Sigmoid colon (tissue), 7 donors: ENCODE data around the gene RAP1GAP. TPM values are rescaled to one million over a fixed set of nuclear protein-coding genes. Genes with fewer than 3 reads are reported as not detected.

Experiments used
- DNase-seq: peaks from one replicate; pipeline ENCODE4 v3.0.0-alpha.2; 2019
- H3K27ac ChIP-seq, 4 donors: fragments of 200-600 bp; sonication (generic); one replicate each; pipeline ENCODE4 v1.5.1; 2016 to 2019; ENCODE audit warnings: mild to moderate bottlenecking in 1 of 4
- H3K27me3 ChIP-seq, 3 donors: fragments of 200-600 bp; sonication (generic); one replicate each; pipeline ENCODE4 v1.5.1; 2019; ENCODE audit warnings: mild to moderate bottlenecking in 1 of 3
- H3K36me3 ChIP-seq, 4 donors: fragments of 200-600 bp; sonication (generic); one replicate each; pipeline ENCODE4 v1.5.1; 2016 to 2019
- H3K4me1 ChIP-seq, 4 donors: fragments of 200-600 bp; sonication (generic); one replicate each; pipeline ENCODE4 v1.5.1; 2017 to 2019
- H3K4me3 ChIP-seq, 4 donors: fragments of 200-600 bp; sonication (generic); one replicate each; pipeline ENCODE4 v1.5.1; 2017 to 2019; ENCODE audit warnings: mild to moderate bottlenecking in 2 of 4, moderate library complexity in 1 of 4
- H3K9me3 ChIP-seq, 4 donors: fragments of 200-600 bp in 3 of 4; sonication (generic) in 3 of 4; one replicate each; pipeline versions ENCODE4 v1.5.1 to v1.6.1; 2013 to 2019
- EP300 ChIP-seq, 4 donors: sonication (generic); formaldehyde crosslinking; IDR thresholded peaks; one replicate each; pipeline ENCODE4 v1.6.1; 2017; ENCODE audit warnings: antibody characterized with exemption in 4 of 4
- POLR2A ChIP-seq, 2 donors: fragments of 450-650 bp; IDR thresholded peaks; one replicate each; pipeline ENCODE4 v1.6.1; 2016; ENCODE audit warnings: antibody characterized with exemption in 2 of 2, mild to moderate bottlenecking in 2 of 2, moderate library complexity in 2 of 2
- POLR2AphosphoS5 ChIP-seq, 4 donors: sonication (generic); formaldehyde crosslinking; IDR thresholded peaks; one replicate each; pipeline ENCODE4 v1.6.1; 2017; ENCODE audit warnings: antibody characterized with exemption in 4 of 4
- WGBS, 2 donors: extraction: QIAGEN DNeasy Blood & Tissue Kit; methylation state at CpG; one replicate each; pipeline ENCODE4 v1.1.7; 2013; 5-methylcytosine and 5-hydroxymethylcytosine counted together
- intact Hi-C: fragments of 100-400 bp; cut with DNase I; formaldehyde crosslinking; loops from one replicate; pipeline ENCODE4 v1.15.1; 2023
- polyA plus RNA-seq, 3 donors: library from polyadenylated mRNA; stranded (reverse); fragments of 200-250 nt; gene quantifications; one replicate each; pipeline ENCODE4 v1.2.3, GENCODE V29; 2013
- total RNA-seq, 4 donors: library from RNA; depleted of rRNA; stranded (reverse); fragments of >200 nt; gene quantifications; one replicate each; pipeline ENCODE4 v1.1.0, GENCODE V29; 2016
- TF ChIP-seq, protein P1 (sequence below), 4 experiments: fragments of 450-650 bp in 3 of 4; fragments of 200-600 bp in 1 of 4; IDR thresholded peaks; one replicate each; pipeline ENCODE4 v1.5.1; 2016 to 2019; ENCODE audit warnings: antibody characterized with exemption in 4 of 4, mild to moderate bottlenecking in 3 of 4, moderate library complexity in 2 of 4
- donor health status: healthy with polysubstance abuse.
- donor health status: Bipolar disorder and iron deficiency.
- donor health status: healthy.

RAP1GAP gene
- total and polyA plus RNA-seq, 7 donors = 0.33 to 47.4 (median 12.5) TPM; not detected in 1

DNA sequence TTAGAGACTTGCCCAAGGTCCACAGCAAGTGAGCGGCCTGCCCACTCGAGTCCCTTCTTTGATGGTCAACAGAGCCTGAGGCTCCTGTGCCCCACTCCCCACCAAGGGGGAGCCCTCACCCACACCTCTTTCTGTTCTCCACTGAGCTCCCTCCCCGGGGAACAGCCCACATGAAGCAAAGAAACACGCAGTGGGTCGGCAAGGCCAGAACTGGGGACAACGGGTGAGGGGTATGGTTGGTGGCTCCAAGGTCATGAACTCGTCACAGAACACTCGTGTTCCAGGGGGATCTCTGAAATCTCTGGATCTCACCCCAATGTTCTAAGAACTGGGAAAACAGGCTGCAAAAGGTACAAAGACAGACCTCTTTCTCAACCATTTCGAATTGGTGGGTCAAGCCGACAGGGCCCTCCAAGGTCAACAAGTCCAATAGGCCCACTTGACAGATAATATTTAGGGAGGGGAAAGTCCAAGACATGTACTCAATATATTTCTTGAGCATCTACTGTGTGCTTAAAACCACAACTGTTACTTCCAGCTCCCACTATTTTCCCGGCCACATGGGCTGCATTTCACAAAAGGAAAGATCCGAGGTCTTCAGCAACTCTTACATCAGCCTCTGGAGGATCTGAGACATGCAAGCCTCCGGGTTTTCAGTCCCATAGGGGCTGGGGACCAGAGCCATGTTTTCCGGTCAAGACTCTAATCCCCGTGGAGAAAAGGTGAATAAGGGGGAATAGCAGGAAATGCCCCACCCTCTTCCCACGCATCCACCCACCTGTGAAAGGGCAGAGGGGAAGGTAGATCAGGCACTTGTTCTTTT is 1.1 kb upstream of the RAP1GAP start:
- DNase-seq = peak; percentile 52
- H3K27ac ChIP-seq = no peak overlapping the region
- H3K36me3 ChIP-seq = no peaks in the 10 kb centered on the region
- H3K9me3 ChIP-seq = no peaks in the 10 kb centered on the region
- TF ChIP-seq, protein P1, sequence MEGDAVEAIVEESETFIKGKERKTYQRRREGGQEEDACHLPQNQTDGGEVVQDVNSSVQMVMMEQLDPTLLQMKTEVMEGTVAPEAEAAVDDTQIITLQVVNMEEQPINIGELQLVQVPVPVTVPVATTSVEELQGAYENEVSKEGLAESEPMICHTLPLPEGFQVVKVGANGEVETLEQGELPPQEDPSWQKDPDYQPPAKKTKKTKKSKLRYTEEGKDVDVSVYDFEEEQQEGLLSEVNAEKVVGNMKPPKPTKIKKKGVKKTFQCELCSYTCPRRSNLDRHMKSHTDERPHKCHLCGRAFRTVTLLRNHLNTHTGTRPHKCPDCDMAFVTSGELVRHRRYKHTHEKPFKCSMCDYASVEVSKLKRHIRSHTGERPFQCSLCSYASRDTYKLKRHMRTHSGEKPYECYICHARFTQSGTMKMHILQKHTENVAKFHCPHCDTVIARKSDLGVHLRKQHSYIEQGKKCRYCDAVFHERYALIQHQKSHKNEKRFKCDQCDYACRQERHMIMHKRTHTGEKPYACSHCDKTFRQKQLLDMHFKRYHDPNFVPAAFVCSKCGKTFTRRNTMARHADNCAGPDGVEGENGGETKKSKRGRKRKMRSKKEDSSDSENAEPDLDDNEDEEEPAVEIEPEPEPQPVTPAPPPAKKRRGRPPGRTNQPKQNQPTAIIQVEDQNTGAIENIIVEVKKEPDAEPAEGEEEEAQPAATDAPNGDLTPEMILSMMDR (IDR thresholded peaks at IDR 0.05) = no peak
- TF ChIP-seq EP300 (IDR thresholded peaks at IDR 0.05) = no peak
- intact Hi-C loops = no loop called here
- peak overlapping the region in 1 of 4 donors; percentile 39 for H3K4me3 ChIP-seq
- H3K27me3 ChIP-seq = peaks cover 28 to 47% (median 45%) of the 10 kb centered on the region in 3 donors
- peaks cover 0 to 46% (median 42%) of the 10 kb centered on the region in 4 donors for H3K4me1 ChIP-seq
- WGBS, 2 donors = 39 to 53% methylated on average over 16 of the region's 16 CpGs

DNA sequence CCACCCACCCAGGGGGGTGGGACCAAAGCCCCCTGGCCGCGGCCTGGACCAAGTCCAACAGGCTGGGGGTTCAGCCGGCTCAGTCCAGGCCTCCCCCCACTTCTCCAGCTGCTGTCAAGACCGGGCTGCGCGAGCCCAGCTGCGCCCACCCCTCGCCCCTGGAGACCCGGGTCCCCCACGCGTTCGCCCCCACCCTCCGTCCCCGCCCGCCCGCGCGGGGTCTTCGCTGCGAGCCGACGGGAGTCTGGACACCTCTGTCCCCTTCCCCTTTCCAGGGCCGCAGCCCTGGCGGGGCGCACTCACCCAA is 253 bp downstream of the RAP1GAP start:
- TF ChIP-seq POLR2A (IDR thresholded peaks at IDR 0.05) (no peak), POLR2AphosphoS5 (IDR thresholded peaks at IDR 0.05) (no peak), EP300 (IDR thresholded peaks at IDR 0.05) (no peak)
- TF ChIP-seq, protein P1 (IDR thresholded peaks at IDR 0.05) = no peak
- Histone ChIP-seq H3K9me3 (no peaks in the 10 kb centered on the region), H3K27me3 (peaks cover 28 to 58% (median 56%) of the 10 kb centered on the region in 3 donors), H3K36me3 (no peaks in the 10 kb centered on the region), H3K27ac (no peak overlapping the region), H3K4me1 (peaks cover 0 to 45% (median 42%) of the 10 kb centered on the region in 4 donors), H3K4me3 (peak overlapping the region in 3 of 4 donors; percentile 7 to 48 (median 39))
- intact Hi-C loops = no loop called here
- peak; percentile 58 for DNase-seq
- 1% methylated on average over 25 of the region's 25 CpGs for WGBS, 2 donors

DNA sequence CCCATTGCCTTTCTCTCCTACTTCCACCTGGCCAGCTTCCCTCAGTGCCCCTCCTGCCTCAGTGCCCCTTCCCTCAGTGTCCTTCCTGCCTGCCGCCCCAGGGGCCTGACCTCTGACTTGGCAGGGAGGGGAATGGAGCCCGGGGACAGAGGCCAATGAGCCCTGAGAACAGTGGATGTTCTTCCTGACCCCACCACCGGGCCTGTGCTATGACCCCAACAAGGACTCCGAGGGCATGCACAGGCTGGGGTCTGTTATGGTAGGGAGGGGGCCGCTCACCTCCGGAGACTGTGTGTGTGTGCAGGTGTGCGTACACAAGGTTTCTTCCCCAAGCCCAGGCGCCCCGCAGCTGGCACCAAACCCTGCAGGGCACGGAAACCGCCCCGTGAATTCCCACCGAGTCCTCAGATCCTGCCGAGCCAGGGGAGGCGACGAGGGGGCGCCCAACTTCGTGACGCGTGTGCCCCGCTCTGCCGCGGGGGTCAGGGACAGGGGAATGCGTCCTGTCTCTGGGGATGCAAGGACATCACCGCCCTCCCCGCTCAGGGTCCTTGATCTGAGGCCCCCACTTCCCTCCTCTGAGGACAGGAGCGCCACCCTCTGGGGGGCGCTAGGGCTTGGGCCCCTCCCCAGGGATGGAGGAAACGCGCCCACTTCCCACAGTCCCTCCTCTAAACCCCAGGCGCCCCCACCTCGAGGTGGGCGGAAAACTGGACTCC is 766 bp downstream of the RAP1GAP start:
- Histone ChIP-seq H3K36me3 (no peaks in the 10 kb centered on the region), H3K4me3 (peak overlapping the region in 2 of 4 donors; percentile 39 to 48), H3K27me3 (peaks cover 28 to 63% (median 58%) of the 10 kb centered on the region in 3 donors), H3K27ac (no peak overlapping the region), H3K4me1 (peaks cover 0 to 39% (median 37%) of the 10 kb centered on the region in 4 donors), H3K9me3 (no peaks in the 10 kb centered on the region)
- TF ChIP-seq, protein P1 (IDR thresholded peaks at IDR 0.05) = no peak
- TF ChIP-seq POLR2A (IDR thresholded peaks at IDR 0.05) (no peak), EP300 (IDR thresholded peaks at IDR 0.05) (no peak), POLR2AphosphoS5 (IDR thresholded peaks at IDR 0.05) (no peak)
- no peak for DNase-seq
- 6 to 8% methylated on average over 33 of the region's 33 CpGs for WGBS, 2 donors
- intact Hi-C loops = no loop called here

DNA sequence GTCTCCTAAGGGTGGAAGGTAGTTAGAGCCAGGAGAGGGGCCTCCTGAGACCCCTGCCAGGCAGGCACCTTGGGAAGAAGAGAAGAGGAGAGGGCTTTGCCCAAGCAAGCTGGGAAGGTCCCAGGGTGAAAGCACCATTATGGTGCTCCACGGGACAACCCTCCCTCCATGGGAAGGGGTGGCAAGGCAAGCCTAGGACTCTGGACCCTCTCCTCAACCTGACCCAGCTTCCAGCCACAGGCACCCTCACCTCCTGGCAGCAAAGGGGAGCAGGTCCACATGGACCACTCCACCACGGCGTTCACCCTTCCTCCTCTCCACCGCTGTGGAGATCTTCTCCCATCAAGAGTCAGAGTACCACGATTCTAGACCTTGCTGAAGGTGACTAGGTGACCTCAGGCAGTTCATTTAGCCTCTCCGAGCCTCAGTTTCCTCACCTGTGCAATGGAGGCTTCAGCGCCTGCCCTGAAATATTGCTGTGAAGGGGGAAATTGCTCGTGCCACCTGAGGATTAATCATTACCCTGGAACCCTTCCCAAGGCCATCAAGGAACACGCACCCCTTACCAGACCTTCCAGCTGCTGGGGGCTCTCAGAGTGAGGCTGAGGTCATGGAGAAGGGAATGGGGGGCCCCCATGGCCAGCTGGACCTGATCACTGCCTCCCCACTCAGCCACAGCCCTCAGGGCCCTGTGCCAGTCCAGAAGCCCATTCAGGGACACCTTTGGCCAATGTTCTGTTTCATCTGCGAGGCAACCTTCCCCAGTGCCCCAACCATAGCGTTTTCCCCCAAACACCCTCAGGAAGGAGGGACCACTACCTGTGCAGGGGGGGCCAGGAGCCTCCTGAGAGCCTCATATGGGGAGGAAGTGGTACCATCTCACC is 1.6 kb downstream of the RAP1GAP start:
- H3K27me3 ChIP-seq = peaks cover 28 to 71% (median 58%) of the 10 kb centered on the region in 3 donors

More for the DNA sequence above, 1.6 kb downstream of the RAP1GAP start:
- peak; percentile 40 for DNase-seq
- 64 to 84% methylated on average over 11 of the region's 11 CpGs for WGBS, 2 donors
- intact Hi-C loops = no loop called here
- TF ChIP-seq EP300 (IDR thresholded peaks at IDR 0.05) = no peak
- TF ChIP-seq POLR2A (IDR thresholded peaks at IDR 0.05) = no peak
- TF ChIP-seq POLR2AphosphoS5 (IDR thresholded peaks at IDR 0.05) = no peak
- TF ChIP-seq, protein P1 (IDR thresholded peaks at IDR 0.05) = no peak
- Histone ChIP-seq H3K4me3 (no peak overlapping the region), H3K4me1 (peaks cover 0 to 31% (median 29%) of the 10 kb centered on the region in 4 donors), H3K36me3 (no peaks in the 10 kb centered on the region), H3K9me3 (no peaks in the 10 kb centered on the region), H3K27ac (no peak overlapping the region)
